Panc1 (cell line): ENCODE results near the gene RAB7A. TPM values are rescaled to one million over a fixed set of nuclear protein-coding genes. Genes with fewer than 3 reads are reported as not detected.
"Not testable (repeated sequence)": the region's sequence is repeated elsewhere in the genome, so short reads cannot be mapped to it uniquely, and the experiment has no call there.

ENCODE experiments used
- ATAC-seq: fragments of 200-7000 bp; cut with Tn5 transposase; 2 replicates; pipeline ENCODE4 v1.9.1; 2020; ENCODE audit warnings: mild to moderate bottlenecking, moderate library complexity
- BruUV-seq: library from RNA; stranded (reverse); fragments of 400-500 nt; replicated peaks from 2 replicates; lab custom pipeline; 2021; lab: Mats Ljungman, UMichigan
- CTCF ChIA-PET: fragments of 300-600 bp; sonication (Branson Sonifier 250); formaldehyde crosslinking; loops from one replicate; lab custom pipeline; 2022; ENCODE audit warnings: antibody characterized with exemption; lab: Charles Lee
- POLR2A ChIA-PET: fragments of 300-600 bp; sonication (Branson Sonifier 250); formaldehyde crosslinking; loops from one replicate; lab custom pipeline; 2022; ENCODE audit warnings: antibody characterized with exemption; lab: Charles Lee
- DNase-seq: peaks from one replicate; pipeline ENCODE4 v3.0.0-alpha.2; 2010; ENCODE audit warnings: low read depth, low spot score
- H3K27ac ChIP-seq: 2 replicates; pipeline ENCODE4 v1.5.1; 2011; ENCODE audit warnings: mild to moderate bottlenecking, low read length, inconsistent platforms
- H3K27me3 ChIP-seq: fragments of 200-500 bp; sonication (Bioruptor generic); 2 replicates; pipeline ENCODE4 v1.6.0; 2014; ENCODE audit warnings: low read length, inconsistent platforms; ENCODE audit not compliant: control insufficient read depth, insufficient read depth
- H3K36me3 ChIP-seq: fragments of 200-500 bp; sonication (Bioruptor generic); 2 replicates; pipeline ENCODE4 v1.5.1; 2014; ENCODE audit warnings: inconsistent platforms, mild to moderate bottlenecking, low read length, moderate library complexity; ENCODE audit not compliant: control insufficient read depth, insufficient read depth
- H3K4me1 ChIP-seq: 2 replicates; pipeline ENCODE4 v1.5.1; 2011; ENCODE audit warnings: inconsistent platforms, mild to moderate bottlenecking, low read length, moderate library complexity; ENCODE audit not compliant: control insufficient read depth, insufficient read depth
- H3K4me3 ChIP-seq, 2 experiments: 2 replicates each; pipeline ENCODE4 v1.5.1; 2011 to 2012; ENCODE audit warnings: low read depth in 2 of 2, low read length in 2 of 2, mild to moderate bottlenecking in 2 of 2, inconsistent platforms in 1 of 2, moderate library complexity in 1 of 2
- H3K9me3 ChIP-seq: fragments of 200-500 bp; sonication (Bioruptor generic); 2 replicates; pipeline ENCODE4 v1.5.1; 2014; ENCODE audit warnings: low read depth, mild to moderate bottlenecking, inconsistent platforms, low read length, moderate library complexity; ENCODE audit not compliant: control insufficient read depth, insufficient read depth
- POLR2AphosphoS5 ChIP-seq: IDR thresholded peaks from 2 replicates; pipeline ENCODE4 v1.6.1; 2012; ENCODE audit warnings: mild to moderate bottlenecking, low read depth, low read length, moderate library complexity
- SIN3A ChIP-seq: IDR thresholded peaks from 2 replicates; pipeline ENCODE4 v1.6.1; 2012; ENCODE audit warnings: low read depth, mild to moderate bottlenecking, low read length, moderate library complexity, borderline replicate concordance; ENCODE audit not compliant: insufficient read depth
- TCF7L2 ChIP-seq: IDR thresholded peaks from 2 replicates; pipeline ENCODE4 v1.6.1; 2011; ENCODE audit warnings: mild to moderate bottlenecking, low read depth, low read length, inconsistent platforms
- in situ Hi-C: cut with HindIII; loops from 2 replicates; pipeline ENCODE4 v1.10.0; 2016; ENCODE audit warnings: low sequenced_read_pairs, low pct_unique_long_range_greater_than_20kb
- intact Hi-C: fragments of 100-400 bp; cut with micrococcal nuclease; formaldehyde crosslinking; loops from one replicate; pipeline ENCODE4 v1.10.0; 2022; ENCODE audit not compliant: unreplicated experiment
- total RNA-seq: library from RNA; stranded (reverse); gene quantifications from one replicate; pipeline ENCODE4 v1.2.1, GENCODE V29; 2021; ENCODE audit not compliant: unreplicated experiment
- TF ChIP-seq, protein P1 (sequence below), 2 experiments: IDR thresholded peaks; 2 replicates each; pipeline ENCODE4 v1.6.1; 2011 to 2012; ENCODE audit warnings: low read depth in 2 of 2, control low read depth in 1 of 2, low read length in 1 of 2, mild to moderate bottlenecking in 1 of 2, moderate library complexity in 1 of 2; ENCODE audit not compliant: insufficient read depth in 1 of 2
- TF ChIP-seq, protein P2 (sequence below): fragments of 450-650 bp; IDR thresholded peaks from 2 replicates; pipeline ENCODE4 v1.5.1; 2017; ENCODE audit warnings: mild to moderate bottlenecking

Gene RAB7A
- total RNA-seq, 1 experiment from 2014 or later = 386 TPM

DNA sequence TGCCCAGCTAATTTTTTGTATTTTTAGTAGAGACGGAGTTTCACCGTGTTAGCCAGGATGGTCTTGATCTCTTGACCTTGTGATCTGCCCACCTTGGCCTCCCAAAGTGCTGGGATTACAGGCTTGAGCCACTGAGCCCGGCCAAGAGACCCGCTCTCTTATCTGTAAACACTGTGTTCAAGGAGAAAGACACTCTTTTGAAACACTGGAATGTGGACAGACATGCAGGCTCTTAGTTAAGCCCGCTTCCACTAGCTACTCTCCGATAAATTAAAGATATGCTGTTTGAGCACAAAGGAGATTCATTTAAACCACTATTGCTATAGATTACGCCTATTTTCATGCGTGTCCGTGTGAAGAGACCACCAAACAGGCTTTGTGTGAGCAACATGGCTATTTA, 103.1 kb downstream of the RAB7A start:
- H3K9me3 ChIP-seq, ATAC-seq, H3K4me3 ChIP-seq, H3K27ac ChIP-seq, intact Hi-C loops, BruUV-seq, in situ Hi-C loops, H3K4me1 ChIP-seq, CTCF ChIA-PET, H3K36me3 ChIP-seq, DNase-seq, H3K27me3 ChIP-seq: not testable (repeated sequence)
- POLR2A ChIA-PET = interaction anchor here (0.5 kb wide), 1 partner anchor 1123 kb away, joined by 7 read pairs; no protein-coding TSS in a partner anchor

DNA sequence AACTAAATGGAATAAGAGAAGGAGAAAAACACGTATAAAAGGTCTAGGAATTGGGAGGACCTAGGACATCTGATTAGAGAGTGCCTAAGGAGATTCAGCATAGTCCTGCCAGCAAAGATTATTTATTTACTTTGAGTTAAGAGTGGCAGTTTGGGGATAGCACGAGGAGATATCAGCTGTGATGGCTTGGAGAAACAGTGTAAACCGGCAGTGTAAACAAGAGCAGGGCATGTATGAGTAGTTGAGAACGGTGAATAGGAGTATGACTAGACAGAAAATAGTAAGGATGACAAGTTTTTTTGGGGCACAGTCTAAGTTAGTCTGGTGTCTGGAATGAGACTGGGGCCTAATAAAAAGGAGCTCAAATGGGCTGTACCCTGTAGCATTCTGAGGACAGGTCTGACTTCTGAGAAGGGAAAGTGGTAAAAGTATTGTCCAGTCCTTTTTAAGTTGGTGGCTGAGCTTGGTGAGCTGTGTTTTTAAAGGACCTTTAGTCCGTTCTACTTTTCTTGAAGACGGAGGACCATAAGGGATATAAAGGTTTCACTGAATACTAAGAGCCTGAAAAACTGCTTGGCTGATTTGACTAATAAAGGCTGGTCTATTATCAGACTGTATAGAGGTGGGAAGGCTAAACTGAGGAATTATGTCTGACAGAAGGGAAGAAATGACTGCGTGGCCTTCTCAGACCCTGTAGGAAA, 104.1 kb downstream of the RAB7A start:
- H3K27me3 ChIP-seq, POLR2A ChIA-PET, H3K36me3 ChIP-seq, H3K27ac ChIP-seq, intact Hi-C loops, H3K9me3 ChIP-seq, in situ Hi-C loops, ATAC-seq, CTCF ChIA-PET, H3K4me1 ChIP-seq, DNase-seq, H3K4me3 ChIP-seq, BruUV-seq: not testable (repeated sequence)

DNA sequence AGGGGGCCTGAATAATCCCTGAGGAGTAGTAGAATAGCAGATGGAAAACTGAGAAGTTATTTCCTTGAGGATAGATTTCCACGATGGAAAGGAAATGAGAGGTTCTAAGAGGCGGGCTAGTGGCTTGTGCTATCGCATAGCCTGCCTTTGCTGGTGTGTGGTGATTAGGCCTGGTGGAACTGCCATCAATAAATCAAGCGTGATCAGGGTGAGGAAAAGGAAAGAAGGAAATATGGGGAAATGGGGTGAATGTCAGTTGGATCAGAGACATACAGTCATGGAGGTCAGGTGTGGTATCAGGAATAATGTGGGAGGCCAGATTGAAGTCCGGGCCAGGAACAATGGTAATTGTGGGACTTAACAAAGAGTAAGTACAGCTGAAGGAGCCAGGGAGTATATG, 104.8 kb downstream of the RAB7A start:
- ATAC-seq, DNase-seq, H3K4me1 ChIP-seq, H3K36me3 ChIP-seq, H3K9me3 ChIP-seq, in situ Hi-C loops, CTCF ChIA-PET, H3K27me3 ChIP-seq, POLR2A ChIA-PET, BruUV-seq, intact Hi-C loops, H3K27ac ChIP-seq, H3K4me3 ChIP-seq: not testable (repeated sequence)

DNA sequence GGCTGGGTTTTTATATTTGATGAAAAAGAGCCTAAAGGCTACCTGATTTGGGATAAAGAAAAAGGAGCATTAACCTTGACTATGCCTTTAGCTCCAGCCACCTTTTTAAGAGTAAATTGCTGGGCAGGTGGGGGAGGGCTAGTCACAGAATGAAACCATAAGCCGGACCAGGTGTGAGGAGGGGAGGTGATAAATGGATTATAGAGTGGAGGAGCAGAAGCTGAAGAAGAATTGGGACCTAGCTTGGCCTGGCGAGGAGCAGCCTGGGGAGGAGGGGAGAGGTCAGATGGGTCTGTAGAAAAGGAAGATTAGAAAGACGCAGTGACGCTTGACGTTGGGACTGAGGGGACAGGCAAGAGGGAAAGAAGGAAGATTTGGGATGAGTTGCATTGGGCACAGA, 107.0 kb downstream of the RAB7A start:
- intact Hi-C loops, H3K9me3 ChIP-seq, H3K4me1 ChIP-seq, CTCF ChIA-PET, ATAC-seq, H3K4me3 ChIP-seq, DNase-seq, H3K27ac ChIP-seq, BruUV-seq, in situ Hi-C loops, H3K27me3 ChIP-seq, POLR2A ChIA-PET, H3K36me3 ChIP-seq: not testable (repeated sequence)

DNA sequence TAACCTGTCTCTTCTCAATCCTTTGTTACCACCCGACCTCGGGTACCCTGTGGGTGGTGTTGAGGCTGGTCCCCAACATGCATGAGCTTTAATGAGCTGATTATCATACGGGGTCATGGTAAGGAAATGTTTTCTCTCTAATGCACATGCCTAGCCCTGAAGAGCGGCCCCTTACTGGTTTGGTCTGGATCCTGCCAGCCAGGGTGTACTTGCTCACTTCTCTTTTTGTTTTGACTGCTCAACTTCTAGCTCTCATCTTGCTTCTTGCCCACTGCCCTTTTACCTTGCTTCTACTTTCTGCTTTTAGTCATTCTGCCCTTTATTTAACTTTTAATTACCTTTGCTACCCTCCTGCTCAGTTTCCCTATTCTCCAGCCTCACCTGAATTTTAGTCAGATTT, 109.1 kb downstream of the RAB7A start:
- ChIA-PET CTCF (no interaction called here), POLR2A (no interaction called here)
- Histone ChIP-seq H3K27me3 (no peaks in the 10 kb centered on the region), H3K27ac (no peak overlapping the region), H3K9me3 (no peaks in the 10 kb centered on the region), H3K4me1 (no peaks in the 10 kb centered on the region), H3K4me3 (no peak overlapping the region), H3K36me3 (no peaks in the 10 kb centered on the region)
- BruUV-seq = no TSS peak
- DNase-seq (no peak), ATAC-seq (no peak)
- TF ChIP-seq, protein P1, sequence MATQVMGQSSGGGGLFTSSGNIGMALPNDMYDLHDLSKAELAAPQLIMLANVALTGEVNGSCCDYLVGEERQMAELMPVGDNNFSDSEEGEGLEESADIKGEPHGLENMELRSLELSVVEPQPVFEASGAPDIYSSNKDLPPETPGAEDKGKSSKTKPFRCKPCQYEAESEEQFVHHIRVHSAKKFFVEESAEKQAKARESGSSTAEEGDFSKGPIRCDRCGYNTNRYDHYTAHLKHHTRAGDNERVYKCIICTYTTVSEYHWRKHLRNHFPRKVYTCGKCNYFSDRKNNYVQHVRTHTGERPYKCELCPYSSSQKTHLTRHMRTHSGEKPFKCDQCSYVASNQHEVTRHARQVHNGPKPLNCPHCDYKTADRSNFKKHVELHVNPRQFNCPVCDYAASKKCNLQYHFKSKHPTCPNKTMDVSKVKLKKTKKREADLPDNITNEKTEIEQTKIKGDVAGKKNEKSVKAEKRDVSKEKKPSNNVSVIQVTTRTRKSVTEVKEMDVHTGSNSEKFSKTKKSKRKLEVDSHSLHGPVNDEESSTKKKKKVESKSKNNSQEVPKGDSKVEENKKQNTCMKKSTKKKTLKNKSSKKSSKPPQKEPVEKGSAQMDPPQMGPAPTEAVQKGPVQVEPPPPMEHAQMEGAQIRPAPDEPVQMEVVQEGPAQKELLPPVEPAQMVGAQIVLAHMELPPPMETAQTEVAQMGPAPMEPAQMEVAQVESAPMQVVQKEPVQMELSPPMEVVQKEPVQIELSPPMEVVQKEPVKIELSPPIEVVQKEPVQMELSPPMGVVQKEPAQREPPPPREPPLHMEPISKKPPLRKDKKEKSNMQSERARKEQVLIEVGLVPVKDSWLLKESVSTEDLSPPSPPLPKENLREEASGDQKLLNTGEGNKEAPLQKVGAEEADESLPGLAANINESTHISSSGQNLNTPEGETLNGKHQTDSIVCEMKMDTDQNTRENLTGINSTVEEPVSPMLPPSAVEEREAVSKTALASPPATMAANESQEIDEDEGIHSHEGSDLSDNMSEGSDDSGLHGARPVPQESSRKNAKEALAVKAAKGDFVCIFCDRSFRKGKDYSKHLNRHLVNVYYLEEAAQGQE (IDR thresholded peaks at IDR 0.05; ENCODE audit: insufficient read depth in 1 of 2, low read depth in 2 of 2, low read length in 1 of 2) = no peak
- no peak for TF ChIP-seq POLR2AphosphoS5
- TF ChIP-seq, protein P2, sequence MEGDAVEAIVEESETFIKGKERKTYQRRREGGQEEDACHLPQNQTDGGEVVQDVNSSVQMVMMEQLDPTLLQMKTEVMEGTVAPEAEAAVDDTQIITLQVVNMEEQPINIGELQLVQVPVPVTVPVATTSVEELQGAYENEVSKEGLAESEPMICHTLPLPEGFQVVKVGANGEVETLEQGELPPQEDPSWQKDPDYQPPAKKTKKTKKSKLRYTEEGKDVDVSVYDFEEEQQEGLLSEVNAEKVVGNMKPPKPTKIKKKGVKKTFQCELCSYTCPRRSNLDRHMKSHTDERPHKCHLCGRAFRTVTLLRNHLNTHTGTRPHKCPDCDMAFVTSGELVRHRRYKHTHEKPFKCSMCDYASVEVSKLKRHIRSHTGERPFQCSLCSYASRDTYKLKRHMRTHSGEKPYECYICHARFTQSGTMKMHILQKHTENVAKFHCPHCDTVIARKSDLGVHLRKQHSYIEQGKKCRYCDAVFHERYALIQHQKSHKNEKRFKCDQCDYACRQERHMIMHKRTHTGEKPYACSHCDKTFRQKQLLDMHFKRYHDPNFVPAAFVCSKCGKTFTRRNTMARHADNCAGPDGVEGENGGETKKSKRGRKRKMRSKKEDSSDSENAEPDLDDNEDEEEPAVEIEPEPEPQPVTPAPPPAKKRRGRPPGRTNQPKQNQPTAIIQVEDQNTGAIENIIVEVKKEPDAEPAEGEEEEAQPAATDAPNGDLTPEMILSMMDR = no peak
- no peak for TF ChIP-seq SIN3A
- TF ChIP-seq TCF7L2 = no peak
- intact Hi-C loops = no loop called here
- in situ Hi-C loops = no loop called here
